Dermis microvascular lymphatic vessel endothelial cell (primary cell): ENCODE measurements around the gene VPS11. TPM values are rescaled to one million over a fixed set of nuclear protein-coding genes. Genes with fewer than 3 reads are reported as not detected.

Experiments used
- DNase-seq, 2 donors: peaks; one replicate each; pipeline versions ENCODE4 v3.0.0 to v3.0.0-alpha.2; 2010; ENCODE audit warnings: low read depth in 2 of 2
- total RNA-seq: library from RNA; depleted of rRNA; stranded (reverse); fragments of >200 nt; gene quantifications from 2 replicates; pipeline ENCODE4 v1.2.1, GENCODE V29; 2014

Gene VPS11
- total RNA-seq, 1 donor from 2014 or later = 20.0 TPM

DNA sequence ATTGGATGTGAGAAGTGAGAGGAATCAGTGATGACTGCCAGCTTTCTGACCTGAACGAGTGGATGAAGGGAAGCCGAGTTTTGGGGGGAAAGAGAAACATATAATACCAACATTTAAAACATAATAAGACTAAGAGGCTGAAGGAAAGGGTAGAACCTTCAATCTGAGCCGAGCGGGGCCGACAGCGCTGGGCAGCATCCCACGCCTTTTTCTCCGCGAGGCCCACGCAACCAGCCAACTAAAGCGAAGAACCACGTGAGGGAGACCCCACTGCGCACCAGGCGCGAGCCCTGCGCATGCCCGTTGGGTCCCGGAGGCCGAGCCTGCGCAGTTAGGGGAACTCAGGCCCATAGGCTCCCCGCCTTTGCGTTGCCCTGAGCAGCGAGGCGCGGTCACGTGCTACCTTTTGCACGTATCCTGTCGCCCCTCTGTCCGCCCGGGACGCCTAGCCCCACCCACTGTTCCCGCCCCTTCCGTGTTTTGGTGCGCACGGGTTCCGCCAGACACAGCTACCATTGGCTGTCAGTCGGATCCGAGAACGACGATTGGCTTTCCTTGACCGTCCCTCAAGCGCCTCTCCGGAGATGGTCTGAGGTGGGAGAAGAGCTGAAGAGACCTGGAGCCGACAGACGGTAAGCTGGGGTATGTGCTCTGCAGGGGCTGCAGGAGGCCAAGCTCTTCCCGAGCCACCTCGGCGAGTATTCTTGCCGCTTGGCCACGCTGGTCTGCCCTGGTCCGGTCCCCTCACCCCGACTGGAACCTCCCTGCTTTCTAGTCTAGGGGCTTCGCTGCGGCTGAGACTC, 53.6 kb downstream of the VPS11 start, which contains the start of gene HINFP:
TSS of gene HINFP (plus strand) at position 573 of the 803 bp plus-strand sequence. CDS start 5,365 bp downstream, outside the sequence.
- DNase-seq = peak; percentile 97 to 99

DNA sequence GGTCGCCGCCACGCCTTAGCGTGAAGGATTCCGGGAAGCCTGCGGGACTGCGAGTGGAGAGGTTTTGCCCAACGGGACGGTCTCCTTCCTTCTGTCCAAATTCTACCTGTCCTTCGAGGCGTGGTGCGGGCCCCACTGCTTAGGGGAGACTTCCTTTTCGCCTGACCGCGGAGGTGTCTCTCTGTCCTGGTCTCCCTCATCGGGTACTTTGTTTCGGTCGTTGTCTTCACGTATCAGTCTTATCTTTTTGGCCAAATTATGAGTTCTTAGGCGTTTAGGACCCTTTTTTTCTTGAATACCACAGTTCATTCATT, 54.1 kb downstream of the VPS11 start:
- DNase-seq = no peak

DNA sequence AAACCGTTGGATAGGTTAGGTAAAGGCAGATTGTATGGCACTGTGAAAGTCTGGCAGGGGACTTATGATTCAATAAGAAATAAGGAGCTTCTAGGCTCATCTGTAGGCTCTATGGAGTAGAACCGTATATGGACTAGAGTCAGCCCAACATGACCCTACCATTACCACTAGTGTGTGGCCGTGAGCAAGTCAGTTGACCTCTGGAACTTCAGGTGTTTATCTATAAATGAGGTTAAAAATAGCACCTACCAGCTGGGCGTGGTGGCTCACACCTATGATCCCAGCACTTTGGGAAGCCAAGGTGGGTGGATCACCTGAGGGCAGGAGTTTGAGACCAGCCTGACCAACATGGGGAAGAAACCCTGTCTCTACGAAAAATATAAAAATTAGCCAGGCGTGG, 58.2 kb downstream of the VPS11 start:
- no peak for DNase-seq

- no peak for DNase-seq
Measured at GRCh38 chr11:119126675-119127268, 59.2 kb downstream of the VPS11 start.

GRCh38 chr11:119130662-119131061, 63.0 kb downstream of the VPS11 start:
- DNase-seq = peak; percentile 9 to 16

Other genes starting within 250 kb of the VPS11 start
- not detected in 2 replicates for gene CXCR5, start 183.9 kb upstream of the VPS11 start, total RNA-seq
- gene BCL9L, start 141.9 kb upstream of the VPS11 start, total RNA-seq = 4.5 and 8.2 TPM in 2 replicates
- gene UPK2, start 111.5 kb upstream of the VPS11 start, total RNA-seq = not detected in 2 replicates
- not detected in 2 replicates for gene FOXR1, start 96.1 kb upstream of the VPS11 start, total RNA-seq
- 6.2 and 8.7 TPM in 2 replicates for gene CENATAC, start 69.7 kb upstream of the VPS11 start, total RNA-seq
- gene RPS25, start 49.5 kb upstream of the VPS11 start, total RNA-seq = 458 and 629 TPM in 2 replicates
- 64.7 and 74.2 TPM in 2 replicates for gene TRAPPC4, start 49.1 kb upstream of the VPS11 start, total RNA-seq
- 14.5 and 18.1 TPM in 2 replicates for gene SLC37A4, start 36.9 kb upstream of the VPS11 start, total RNA-seq
- 146 and 148 TPM in 2 replicates for gene HYOU1, start 10.6 kb upstream of the VPS11 start, total RNA-seq
- 3.8 and 4.5 TPM in 2 replicates for gene HMBS, start 17.1 kb downstream of the VPS11 start, total RNA-seq
- gene DPAGT1, start 34.0 kb downstream of the VPS11 start, total RNA-seq = 10.5 and 17.6 TPM in 2 replicates
- 1.7 and 3.4 TPM in 2 replicates for gene C2CD2L, start 39.5 kb downstream of the VPS11 start, total RNA-seq
- gene HINFP, start 53.8 kb downstream of the VPS11 start, total RNA-seq = 11.3 and 16.4 TPM in 2 replicates
- under 0.01 TPM in 1 of 2 replicates, not detected in the other for gene ABCG4, start 81.2 kb downstream of the VPS11 start, total RNA-seq
- gene NLRX1, start 100.9 kb downstream of the VPS11 start, total RNA-seq = 11.0 and 16.1 TPM in 2 replicates
- gene NHERF4, start 117.7 kb downstream of the VPS11 start, total RNA-seq = not detected in 2 replicates
- 7.4 and 9.4 TPM in 2 replicates for gene CBL, start 138.5 kb downstream of the VPS11 start, total RNA-seq
- 133 and 200 TPM in 2 replicates for gene MCAM, start 249.3 kb downstream of the VPS11 start, total RNA-seq